Measurements from ENCODE around the gene IRF5.

Gene IRF5

GRCh38 chr7:128932862-128933179 is 4.9 kb upstream of the IRF5 start:
- H3K4me3 ChIP-seq (ENCODE audit: low read depth, low read length), result no peak overlapping the region
- TF ChIP-seq, protein P1, sequence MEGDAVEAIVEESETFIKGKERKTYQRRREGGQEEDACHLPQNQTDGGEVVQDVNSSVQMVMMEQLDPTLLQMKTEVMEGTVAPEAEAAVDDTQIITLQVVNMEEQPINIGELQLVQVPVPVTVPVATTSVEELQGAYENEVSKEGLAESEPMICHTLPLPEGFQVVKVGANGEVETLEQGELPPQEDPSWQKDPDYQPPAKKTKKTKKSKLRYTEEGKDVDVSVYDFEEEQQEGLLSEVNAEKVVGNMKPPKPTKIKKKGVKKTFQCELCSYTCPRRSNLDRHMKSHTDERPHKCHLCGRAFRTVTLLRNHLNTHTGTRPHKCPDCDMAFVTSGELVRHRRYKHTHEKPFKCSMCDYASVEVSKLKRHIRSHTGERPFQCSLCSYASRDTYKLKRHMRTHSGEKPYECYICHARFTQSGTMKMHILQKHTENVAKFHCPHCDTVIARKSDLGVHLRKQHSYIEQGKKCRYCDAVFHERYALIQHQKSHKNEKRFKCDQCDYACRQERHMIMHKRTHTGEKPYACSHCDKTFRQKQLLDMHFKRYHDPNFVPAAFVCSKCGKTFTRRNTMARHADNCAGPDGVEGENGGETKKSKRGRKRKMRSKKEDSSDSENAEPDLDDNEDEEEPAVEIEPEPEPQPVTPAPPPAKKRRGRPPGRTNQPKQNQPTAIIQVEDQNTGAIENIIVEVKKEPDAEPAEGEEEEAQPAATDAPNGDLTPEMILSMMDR (IDR thresholded peaks at IDR 0.05; ENCODE audit: low read depth, low read length), result no peak

DNA sequence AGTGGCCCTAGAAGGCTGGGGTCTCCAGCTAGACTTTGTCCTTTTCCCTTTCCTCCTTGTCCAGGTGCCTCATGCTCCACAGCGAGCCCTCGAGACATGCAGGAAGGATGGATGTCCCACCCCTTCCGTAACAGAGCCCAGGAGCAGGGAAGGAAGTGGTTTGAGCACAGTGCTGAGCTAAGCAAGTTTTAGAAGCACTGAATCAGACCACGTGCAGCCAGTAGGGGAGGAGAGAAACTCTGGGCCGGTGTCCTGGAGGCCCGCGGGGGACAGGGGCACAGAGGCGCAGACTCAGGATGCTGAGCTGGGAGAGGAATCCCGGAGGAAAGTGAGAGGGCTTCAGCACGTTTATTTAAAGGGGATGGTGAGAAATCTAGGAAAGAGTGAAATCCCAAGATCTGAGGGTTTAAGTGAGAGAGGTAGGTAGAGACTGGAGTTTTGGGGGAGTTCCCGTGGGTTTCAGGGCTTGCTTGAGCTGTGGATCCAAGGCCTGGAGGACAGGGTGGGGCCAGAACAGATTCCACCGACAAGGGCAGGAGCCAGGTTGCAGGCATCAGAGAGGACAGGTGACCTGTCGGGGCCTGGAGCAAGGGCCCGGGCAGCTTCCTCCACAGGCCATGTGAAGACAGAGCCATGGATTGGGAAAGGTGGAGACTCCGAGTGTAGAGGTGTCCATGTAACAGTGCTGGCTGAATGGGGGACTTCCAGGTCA is 4.4 kb upstream of the IRF5 start:
- H3K4me3 ChIP-seq (ENCODE audit: low read depth, low read length), result no peak overlapping the region
- TF ChIP-seq, protein P1 (IDR thresholded peaks at IDR 0.05; ENCODE audit: low read depth, low read length), result no peak

DNA sequence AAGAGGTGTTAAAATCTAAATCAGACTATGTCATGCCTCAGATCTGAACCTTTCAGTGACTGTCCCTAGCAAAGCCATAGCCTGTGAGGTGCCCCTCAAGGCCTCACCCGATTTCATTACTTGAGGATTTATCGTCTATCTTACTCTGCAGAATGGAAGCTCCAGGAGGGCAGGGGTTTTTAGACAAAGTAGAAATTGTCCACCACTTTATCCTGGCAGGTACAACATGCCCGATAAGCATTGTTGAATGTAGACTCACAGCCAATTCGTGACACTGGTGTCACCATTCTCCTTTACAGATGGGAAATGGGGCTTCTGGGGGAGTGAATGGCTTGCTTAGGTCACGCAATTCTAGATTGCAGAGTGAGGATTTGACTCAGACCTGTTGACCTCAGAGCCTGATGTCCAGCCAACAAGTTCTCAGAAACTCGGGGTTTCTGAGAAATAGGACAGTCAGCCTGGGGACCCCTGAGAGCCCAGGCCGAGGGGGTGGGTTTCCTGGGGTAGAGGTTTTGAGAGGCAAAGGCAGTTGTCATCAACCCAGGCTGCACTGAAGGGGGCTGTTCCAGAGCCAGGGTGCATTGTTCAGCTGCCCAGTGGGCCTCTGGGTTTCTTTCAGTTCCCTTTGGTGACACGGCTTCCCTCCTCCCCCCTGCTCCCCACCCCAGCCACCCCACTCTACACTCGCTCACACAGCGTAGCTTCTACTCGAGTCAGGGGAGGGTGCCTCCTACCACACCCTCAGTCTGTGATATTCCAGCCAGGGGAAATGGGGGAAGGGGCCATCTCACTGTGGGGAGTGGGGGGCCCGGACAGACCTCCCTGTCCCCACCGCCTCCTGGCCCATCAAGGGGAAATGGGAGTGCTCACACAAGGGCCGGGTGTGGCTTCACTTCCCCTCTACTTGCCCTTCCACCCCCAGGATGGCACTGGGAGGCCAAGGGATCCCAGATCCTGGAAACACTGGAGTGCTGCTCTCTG is 3.1 kb upstream of the IRF5 start:
- TF ChIP-seq, protein P1 (IDR thresholded peaks at IDR 0.05; ENCODE audit: low read depth, low read length), result no peak
- H3K4me3 ChIP-seq (ENCODE audit: low read depth, low read length), result no peak overlapping the region

DNA sequence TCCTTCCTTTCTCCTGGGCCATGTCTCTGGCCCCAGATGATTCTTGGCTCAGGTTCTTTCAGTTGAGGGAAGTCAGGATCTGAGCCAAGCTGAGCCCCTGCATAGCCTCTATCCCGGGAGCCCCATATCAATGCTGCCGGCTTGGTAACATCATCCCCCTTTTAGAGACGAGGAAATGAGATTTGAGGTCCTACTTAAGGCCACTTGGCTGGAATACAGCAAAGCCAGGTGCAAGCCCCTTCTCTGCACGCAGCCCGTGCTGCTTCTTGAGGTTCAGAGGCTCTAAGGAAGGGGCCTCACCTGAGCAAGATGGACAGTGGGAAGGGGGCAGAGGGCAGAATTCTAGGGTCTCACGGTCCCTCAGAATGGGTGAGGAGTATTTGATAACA is 2.4 kb upstream of the IRF5 start:
- TF ChIP-seq, protein P1 (IDR thresholded peaks at IDR 0.05; ENCODE audit: low read depth, low read length), result no peak
- no peak overlapping the region for H3K4me3 ChIP-seq (ENCODE audit: low read depth, low read length)

- TF ChIP-seq, protein P1 (IDR thresholded peaks at IDR 0.05; ENCODE audit: low read depth, low read length), result no peak
- no peak overlapping the region for H3K4me3 ChIP-seq (ENCODE audit: low read depth, low read length)
Measured at GRCh38 chr7:128936798-128937197, 929 bp upstream of the IRF5 start.

DNA sequence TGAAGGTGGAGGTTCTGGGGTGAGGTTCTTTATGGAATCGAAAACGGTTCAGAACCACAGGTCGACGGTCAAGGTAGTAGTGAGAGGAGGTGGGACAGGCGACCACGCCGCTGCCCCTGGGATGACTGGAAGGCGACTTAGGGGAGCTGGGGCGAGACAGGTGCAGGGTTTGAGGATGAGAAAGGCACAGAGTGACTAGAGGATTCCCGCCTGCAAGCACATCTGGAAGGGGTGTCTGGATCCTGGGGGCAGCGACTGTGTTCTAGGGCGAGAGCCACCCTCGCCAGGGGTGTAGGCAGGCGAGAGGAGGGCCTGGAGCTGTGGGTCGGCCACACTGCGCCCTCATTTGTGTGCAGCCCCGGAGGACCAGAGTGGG is 468 bp upstream of the IRF5 start:
- TF ChIP-seq, protein P1 (IDR thresholded peaks at IDR 0.05; ENCODE audit: low read depth, low read length), result no peak

GRCh38 chr7:128938544-128939074 is 882 bp downstream of the IRF5 start:
- TF ChIP-seq, protein P1 (IDR thresholded peaks at IDR 0.05; ENCODE audit: low read depth, low read length), result no peak
- peak overlapping the region; percentile 39 for H3K4me3 ChIP-seq (ENCODE audit: low read depth, low read length)

More for the DNA sequence above, 468 bp upstream of the IRF5 start:
- no peak overlapping the region for H3K4me3 ChIP-seq (ENCODE audit: low read depth, low read length)
